ENCODE measurements around the gene HRH2. TPM values are rescaled to one million over a fixed set of nuclear protein-coding genes. Genes with fewer than 3 reads are reported as not detected.

The HRH2 gene
- total RNA-seq, result 4.8 TPM

GRCh38 chr5:175657593-175658271 lies at the start of gene HRH2:
Gene HRH2, plus strand, starts transcription at chr5:175658071. Its CDS starts 25,163 bp downstream, at chr5:175683234.

Small RNA genes lying within 50 kb of the gene (small RNA-seq; reads per million reads assigned to genes)
- gene RN7SKP148 (not detected), gene RNU6-226P (not detected)

Other genes starting within 250 kb of the HRH2 start
- 27.0 TPM for gene DRD1, start 213.9 kb upstream of the HRH2 start, total RNA-seq
- gene SFXN1, start 179.5 kb upstream of the HRH2 start, total RNA-seq, result 96.4 TPM
- gene CPLX2, start 213.5 kb downstream of the HRH2 start, total RNA-seq, result 62.3 TPM

All from diencephalon (tissue), 1 donor.